GF-D8 (cell line): ENCODE results near the gene CXCL12.

ENCODE experiments used
- DNase-seq: peaks from one replicate; lab custom pipeline; 2025; lab: John Stamatoyannopoulos, UW

The CXCL12 gene

GRCh38 chr10:44334091-44334490, 50.8 kb downstream of the CXCL12 start:
- no peak for DNase-seq

GRCh38 chr10:44333511-44333910, 51.4 kb downstream of the CXCL12 start:
- no peak for DNase-seq

- no peak for DNase-seq
Measured at GRCh38 chr10:44332465-44332864, 52.4 kb downstream of the CXCL12 start.

GRCh38 chr10:44330431-44330830, 54.5 kb downstream of the CXCL12 start:
- no peak for DNase-seq

- DNase-seq, result no peak
Measured at GRCh38 chr10:44327461-44327860, 57.4 kb downstream of the CXCL12 start.
